HFF-Myc (cell line): ENCODE results near the gene RPS15A.
A peak's percentile ranks its signal among the peaks of the same experiment; 100 is the strongest.

Experiments used
- DNase-seq: peaks from one replicate; pipeline ENCODE4 v3.0.0-alpha.2; 2011; ENCODE audit warnings: low read depth; ENCODE audit errors: extremely low read depth
- H3K4me3 ChIP-seq: replicated peaks from 2 replicates; pipeline ENCODE4 v1.5.1; 2011; ENCODE audit warnings: low read depth, mild to moderate bottlenecking, control low read depth, low read length
- CTCF ChIP-seq: IDR thresholded peaks from 2 replicates; pipeline ENCODE4 v1.5.1; 2012; ENCODE audit warnings: mild to moderate bottlenecking, low read depth, low read length, control low read depth; ENCODE audit errors: missing control alignments

RPS15A gene

GRCh38 chr16:18804540-18804939 is 14.4 kb upstream of the RPS15A start:
- DNase-seq: no peak
- no peak for TF ChIP-seq CTCF
- H3K4me3 ChIP-seq: no peak overlapping the region

- DNase-seq: no peak
- TF ChIP-seq CTCF: no peak
- H3K4me3 ChIP-seq: no peak overlapping the region
Measured at GRCh38 chr16:18803569-18804462, 13.7 kb upstream of the RPS15A start.

GRCh38 chr16:18802767-18803343 is 12.7 kb upstream of the RPS15A start:
- no peak overlapping the region for H3K4me3 ChIP-seq

GRCh38 chr16:18801145-18801972 is 11.2 kb upstream of the RPS15A start, which contains the start of gene ARL6IP1:
Gene ARL6IP1, minus strand, starts transcription at chr16:18801549. Its CDS starts 83 bp downstream, at chr16:18801466.
- peak; percentile 94 for TF ChIP-seq CTCF
- peak; percentile 98 for DNase-seq
- H3K4me3 ChIP-seq: peak within 1 kb of the TSS; percentile 96

More at GRCh38 chr16:18802767-18803343, 12.7 kb upstream of the RPS15A start:
- no peak for TF ChIP-seq CTCF
- no peak for DNase-seq

GRCh38 chr16:18800775-18801144 is 10.6 kb upstream of the RPS15A start:
- peak overlapping the region; percentile 96 for H3K4me3 ChIP-seq
- no peak for TF ChIP-seq CTCF
- no peak for DNase-seq

GRCh38 chr16:18800293-18800692 is 10.2 kb upstream of the RPS15A start:
- no peak for TF ChIP-seq CTCF
- no peak for DNase-seq
- peak overlapping the region; percentile 96 for H3K4me3 ChIP-seq
